GM12865 (cell line): ENCODE data around the gene RBBP6.
A peak's percentile ranks its signal among the peaks of the same experiment; 100 is the strongest.

ENCODE experiments used
- DNase-seq: peaks from one replicate; pipeline ENCODE4 v3.0.0; 2010; ENCODE audit warnings: low read depth
- H3K4me3 ChIP-seq: 2 replicates; pipeline ENCODE4 v1.5.1; 2011; ENCODE audit warnings: mild to moderate bottlenecking, low read depth, low read length, control low read depth
- CTCF ChIP-seq: IDR thresholded peaks from 2 replicates; pipeline ENCODE4 v1.5.1; 2011; ENCODE audit warnings: low read length, control low read depth, low read depth, inconsistent platforms; ENCODE audit not compliant: insufficient read depth; ENCODE audit errors: missing control alignments

The RBBP6 gene

GRCh38 chr16:24541233-24541933 lies 2.0 kb downstream of the RBBP6 start:
- TF ChIP-seq CTCF: no peak
- DNase-seq: no peak
- peak overlapping the region; percentile 92 for H3K4me3 ChIP-seq

GRCh38 chr16:24543949-24544348 lies 4.6 kb downstream of the RBBP6 start:
- H3K4me3 ChIP-seq: peak overlapping the region; percentile 10; the same call in 1 of the 2 replicates
- DNase-seq: no peak

GRCh38 chr16:24544640-24545039 lies 5.3 kb downstream of the RBBP6 start:
- TF ChIP-seq CTCF: no peak
- no peak for DNase-seq
- H3K4me3 ChIP-seq: no peak overlapping the region

More at GRCh38 chr16:24543949-24544348, 4.6 kb downstream of the RBBP6 start:
- TF ChIP-seq CTCF: no peak

- TF ChIP-seq CTCF: no peak
- no peak overlapping the region for H3K4me3 ChIP-seq
- no peak for DNase-seq
Observed at GRCh38 chr16:24550295-24550694, 10.9 kb downstream of the RBBP6 start.

- no peak overlapping the region for H3K4me3 ChIP-seq
- TF ChIP-seq CTCF: no peak
- DNase-seq: no peak
Observed at GRCh38 chr16:24552705-24553246, 13.4 kb downstream of the RBBP6 start.

- DNase-seq: no peak
- no peak for TF ChIP-seq CTCF
Observed at GRCh38 chr16:24553983-24554382, 14.6 kb downstream of the RBBP6 start.

More at GRCh38 chr16:24553983-24554382, 14.6 kb downstream of the RBBP6 start:
- no peak overlapping the region for H3K4me3 ChIP-seq
